ENCODE results near the gene PAX5. TPM values are rescaled to one million over a fixed set of nuclear protein-coding genes. Genes with fewer than 3 reads are reported as not detected.
A peak's percentile ranks its signal among the peaks of the same experiment; 100 is the strongest.

The PAX5 gene
- total RNA-seq, 1 donor from 2014 or later = 0.16 TPM

DNA sequence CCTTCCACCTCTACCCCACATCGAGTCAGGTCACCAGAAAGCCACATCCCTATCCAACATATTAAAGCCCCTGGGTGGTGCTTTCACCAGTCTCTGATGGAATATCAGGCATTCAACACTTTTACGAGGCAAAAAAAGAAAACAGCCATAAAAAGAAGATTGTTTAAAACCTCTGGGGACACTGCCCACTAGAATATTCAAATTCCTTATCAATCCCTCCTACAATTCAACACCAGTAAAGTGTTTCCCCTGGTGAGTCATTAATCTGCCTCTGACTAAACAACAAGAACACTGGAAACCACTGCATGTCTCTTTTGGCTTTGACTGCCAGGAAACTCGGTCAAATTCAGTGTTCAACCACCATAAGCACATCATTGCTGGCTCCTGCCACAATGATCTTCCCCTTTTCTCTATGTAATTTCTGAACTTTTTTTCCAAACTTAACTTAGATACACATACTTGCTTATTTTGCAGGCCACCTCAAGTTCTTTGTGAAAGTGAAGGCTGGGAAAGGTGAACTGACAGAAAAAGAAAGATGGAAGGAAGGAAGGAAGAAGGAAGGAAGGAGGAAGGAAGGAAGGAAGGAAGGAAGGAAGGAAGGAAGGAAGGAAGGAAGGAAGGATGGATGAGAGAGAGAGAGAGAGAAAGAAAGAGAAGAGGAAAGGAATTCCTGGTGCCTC is 105.3 kb downstream of the PAX5 start:
- Mint-ChIP-seq H3K27ac (peak overlapping the region; percentile 91), H3K4me3 (peak overlapping the region; percentile 60), H3K9me3 (peaks cover 3% of the 10 kb centered on the region), H3K4me1 (peaks cover 35% of the 10 kb centered on the region), H3K36me3 (ENCODE audit: low read depth) (peaks cover 2% of the 10 kb centered on the region), H3K27me3 (no peaks in the 10 kb centered on the region)
- intact Hi-C loops (cut with micrococcal nuclease) = no loop called here
- DNase-seq = peak; percentile 79

DNA sequence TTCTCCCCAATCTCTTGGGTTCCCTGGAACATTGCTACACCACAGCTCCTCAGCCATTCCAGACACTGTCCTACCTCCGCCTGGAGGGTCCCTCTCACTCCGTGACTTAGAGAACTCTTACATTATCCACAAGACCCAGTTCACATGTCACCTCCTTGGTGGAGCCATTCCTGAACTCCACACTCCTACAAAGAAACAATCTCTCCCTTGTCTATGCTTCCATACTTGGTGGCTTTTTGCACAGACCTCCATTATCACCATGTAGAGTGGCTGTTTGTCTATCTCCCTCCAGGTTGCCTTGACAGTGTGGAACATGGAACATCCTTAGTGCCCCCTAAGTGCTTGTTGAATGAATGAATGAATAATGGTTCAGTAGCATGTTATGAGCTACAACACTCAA is 105.9 kb downstream of the PAX5 start:
- no peak for DNase-seq
- intact Hi-C loops (cut with micrococcal nuclease) = no loop called here
- Mint-ChIP-seq H3K4me3 (peak overlapping the region; percentile 60), H3K9me3 (peaks cover 3% of the 10 kb centered on the region), H3K36me3 (ENCODE audit: low read depth) (peaks cover 2% of the 10 kb centered on the region), H3K27me3 (no peaks in the 10 kb centered on the region), H3K27ac (peak overlapping the region; percentile 91), H3K4me1 (peaks cover 39% of the 10 kb centered on the region)

DNA sequence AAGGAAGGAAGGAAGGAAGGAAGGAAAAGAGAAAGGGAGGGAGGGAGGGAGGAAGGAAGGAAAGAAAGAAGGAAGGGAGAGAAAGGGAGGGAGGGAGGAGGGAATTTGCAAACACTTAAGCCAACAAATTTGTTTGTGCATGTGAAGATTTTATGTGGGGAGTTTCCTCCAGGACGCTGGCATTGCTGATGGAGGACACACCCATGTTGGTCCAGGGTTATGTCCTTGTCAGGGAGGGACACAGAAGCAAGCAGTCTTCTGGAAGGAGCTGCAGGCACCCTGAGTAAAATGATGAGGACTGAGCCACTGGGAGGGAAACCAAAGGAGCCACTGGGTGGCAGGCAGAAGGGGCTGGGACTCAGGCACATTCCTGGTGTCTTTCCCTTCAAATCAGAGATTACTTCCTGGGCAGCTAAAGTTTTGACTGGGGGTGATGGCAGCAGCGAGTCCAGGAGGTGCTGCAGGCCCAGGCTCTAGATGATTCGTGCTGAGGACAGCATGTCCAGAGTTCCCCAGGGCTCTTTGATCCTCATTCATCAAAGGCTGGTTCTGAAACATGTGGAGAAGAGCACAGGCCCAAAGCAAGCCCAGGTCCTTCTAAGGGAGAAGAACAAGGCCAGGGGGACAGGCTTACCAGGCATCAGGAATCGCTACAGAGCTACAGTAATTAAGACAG is 109.2 kb downstream of the PAX5 start:
- peaks cover 3% of the 10 kb centered on the region for H3K9me3 Mint-ChIP-seq
- H3K27ac Mint-ChIP-seq = peak overlapping the region; percentile 68
- H3K27me3 Mint-ChIP-seq = no peaks in the 10 kb centered on the region
- H3K36me3 Mint-ChIP-seq (ENCODE audit: low read depth) = peaks cover 2% of the 10 kb centered on the region
- no peak overlapping the region for H3K4me3 Mint-ChIP-seq
- peaks cover 50% of the 10 kb centered on the region for H3K4me1 Mint-ChIP-seq
- intact Hi-C loops (cut with micrococcal nuclease) = loop anchor here (5.0 kb wide), 2 partner anchors 42 to 377 kb away; no protein-coding TSS in a partner anchor
- DNase-seq = no peak

DNA sequence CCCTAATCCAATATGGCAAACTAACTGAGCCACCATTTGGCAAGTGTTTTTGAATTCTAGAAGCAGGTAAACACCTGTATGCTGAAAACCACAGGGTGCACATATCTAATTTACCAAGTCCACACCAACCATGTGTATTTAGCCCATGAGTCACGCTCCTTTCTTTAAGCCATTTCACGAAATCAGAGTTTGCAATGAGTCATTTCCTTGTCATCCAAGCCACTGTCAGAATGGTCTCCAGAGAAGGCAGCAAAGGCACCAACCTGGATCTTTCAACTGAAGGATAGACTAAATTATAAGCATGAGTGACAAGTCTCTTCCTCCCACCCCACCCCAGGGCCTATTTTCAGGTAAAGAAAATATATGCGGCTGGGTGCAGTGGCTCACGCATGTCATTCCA is 110.0 kb downstream of the PAX5 start:
- peak; percentile 68 for DNase-seq
- Mint-ChIP-seq H3K36me3 (ENCODE audit: low read depth) (peaks cover 2% of the 10 kb centered on the region), H3K9me3 (peaks cover 2% of the 10 kb centered on the region), H3K4me1 (peaks cover 44% of the 10 kb centered on the region), H3K27me3 (no peaks in the 10 kb centered on the region), H3K27ac (peak overlapping the region; percentile 68), H3K4me3 (peak overlapping the region; percentile 17)
- intact Hi-C loops (cut with micrococcal nuclease) = loop anchor here (5.0 kb wide), 2 partner anchors 43 to 378 kb away; no protein-coding TSS in a partner anchor

DNA sequence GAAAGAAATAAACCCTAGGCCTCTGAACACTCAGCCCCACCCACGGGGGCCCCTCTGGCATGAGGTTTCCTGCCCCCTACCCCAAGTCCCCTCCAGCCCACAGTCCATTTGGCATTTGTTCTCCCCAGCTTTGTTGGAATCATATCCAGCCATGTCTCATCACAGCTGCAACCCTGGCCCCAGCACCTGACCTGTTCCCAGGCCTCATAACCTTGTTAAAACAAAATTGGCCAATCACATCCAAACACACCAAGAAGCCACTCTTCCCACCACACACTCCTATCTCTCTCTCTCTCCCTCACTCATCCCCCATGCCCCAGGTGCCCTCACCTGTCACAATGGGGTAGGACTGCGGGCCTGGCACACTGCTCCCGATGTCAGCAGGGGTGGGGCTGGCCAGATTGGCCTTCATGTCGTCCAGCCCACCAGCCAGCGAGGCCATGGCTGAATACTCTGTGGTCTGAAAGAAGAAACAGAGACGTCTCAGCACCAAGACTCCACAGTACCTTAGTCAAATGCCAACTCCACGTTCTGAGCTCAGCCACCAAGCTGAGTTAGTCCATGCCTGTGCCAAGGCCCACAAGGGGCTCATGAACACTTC is 110.9 kb downstream of the PAX5 start:
- Mint-ChIP-seq H3K9me3 (no peaks in the 10 kb centered on the region), H3K27ac (no peak overlapping the region), H3K36me3 (ENCODE audit: low read depth) (no peaks in the 10 kb centered on the region), H3K4me1 (peaks cover 35% of the 10 kb centered on the region), H3K27me3 (peaks cover 2% of the 10 kb centered on the region), H3K4me3 (no peak overlapping the region)
- intact Hi-C loops (cut with micrococcal nuclease) = loop anchor here (5.0 kb wide), 2 partner anchors 44 to 379 kb away; no protein-coding TSS in a partner anchor
- no peak for DNase-seq

DNA sequence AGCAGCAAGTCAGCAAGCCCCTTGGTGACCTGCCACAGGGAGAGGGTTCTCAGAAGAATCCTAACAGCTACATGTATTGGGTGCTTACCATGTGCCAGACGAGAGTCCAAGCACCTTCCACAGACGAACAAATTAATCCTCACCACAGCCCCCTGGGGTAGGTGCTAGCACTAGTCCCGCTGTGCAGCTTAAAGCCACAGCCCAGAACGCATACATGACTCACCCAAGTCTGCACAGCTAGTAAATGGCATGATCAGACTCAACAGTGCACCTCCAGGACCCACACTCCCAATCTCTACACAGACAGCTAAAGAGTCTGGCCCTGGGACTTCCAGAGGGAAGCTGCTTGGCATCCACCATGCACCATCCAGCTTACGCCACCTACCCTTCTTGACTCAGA is 111.5 kb downstream of the PAX5 start:
- H3K4me3 Mint-ChIP-seq = no peak overlapping the region
- peaks cover 2% of the 10 kb centered on the region for H3K27me3 Mint-ChIP-seq
- no peak overlapping the region for H3K27ac Mint-ChIP-seq
- DNase-seq = no peak
- intact Hi-C loops (cut with micrococcal nuclease) = loop anchor here (5.0 kb wide), 2 partner anchors 45 to 380 kb away; no protein-coding TSS in a partner anchor
- peaks cover 4% of the 10 kb centered on the region for H3K9me3 Mint-ChIP-seq
- no peaks in the 10 kb centered on the region for H3K36me3 Mint-ChIP-seq (ENCODE audit: low read depth)
- peaks cover 35% of the 10 kb centered on the region for H3K4me1 Mint-ChIP-seq

DNA sequence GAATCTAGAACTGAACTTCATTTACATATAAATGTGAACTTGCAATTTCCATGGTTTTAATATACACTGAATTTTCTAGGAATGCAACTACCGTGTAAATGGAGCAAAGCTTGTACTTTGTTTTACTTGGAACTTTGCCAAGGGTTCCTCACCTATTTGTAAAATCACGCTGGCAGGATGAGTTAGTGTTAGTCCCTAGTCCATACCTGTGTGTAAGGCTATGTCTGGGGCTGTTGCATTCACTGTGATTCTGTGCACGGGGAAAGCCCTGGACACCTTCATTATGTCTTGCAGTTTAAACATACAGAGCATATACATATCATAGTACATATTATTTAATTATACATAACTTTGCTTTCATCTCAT is 119.9 kb downstream of the PAX5 start:
- intact Hi-C loops (cut with micrococcal nuclease) = no loop called here
- Mint-ChIP-seq H3K36me3 (ENCODE audit: low read depth) (no peaks in the 10 kb centered on the region), H3K9me3 (peaks cover 4% of the 10 kb centered on the region), H3K27ac (no peak overlapping the region), H3K4me1 (peaks cover 3% of the 10 kb centered on the region), H3K4me3 (no peak overlapping the region), H3K27me3 (peaks cover 14% of the 10 kb centered on the region)
- DNase-seq = no peak

DNA sequence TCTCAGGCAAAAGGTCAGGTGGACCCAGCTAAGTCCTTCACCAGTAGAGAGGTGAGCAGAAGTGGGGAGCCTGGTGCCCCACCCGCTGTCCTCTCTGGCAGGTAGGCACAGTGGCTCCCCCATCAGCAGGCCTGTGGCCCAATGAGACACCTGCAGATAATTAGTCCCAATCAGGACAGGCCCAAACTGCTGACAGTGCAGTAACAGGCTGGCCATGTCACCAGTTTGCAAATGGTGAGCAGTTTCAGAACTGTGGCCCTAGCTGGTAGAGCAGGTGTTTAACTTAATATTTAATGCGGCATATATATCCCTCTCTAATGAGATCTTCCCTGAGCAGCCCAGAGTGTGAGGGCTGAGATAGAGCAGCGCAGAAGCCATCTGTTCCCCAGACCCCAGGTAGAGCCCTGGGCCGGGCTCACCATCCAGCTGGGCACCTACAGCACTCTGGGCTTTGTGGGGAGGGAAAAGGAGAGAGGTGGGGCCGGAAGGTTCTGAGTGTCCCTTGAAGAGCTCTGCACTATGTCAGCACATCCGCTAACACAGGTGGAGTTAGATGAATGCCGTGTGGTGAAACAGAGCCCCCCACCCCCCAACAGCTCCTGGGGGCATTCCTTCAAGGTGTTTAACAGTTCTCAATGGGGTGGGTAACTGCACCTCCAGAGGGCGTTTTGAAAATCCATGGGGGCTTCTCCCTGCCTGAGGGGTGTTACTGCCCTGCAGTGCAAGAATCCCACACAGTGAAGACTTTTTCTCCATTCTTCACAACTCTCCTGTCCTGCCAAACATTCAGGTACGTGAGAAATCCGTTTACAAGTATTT is 120.5 kb downstream of the PAX5 start:
- no peak overlapping the region for H3K27ac Mint-ChIP-seq
- DNase-seq = no peak
- H3K27me3 Mint-ChIP-seq = peaks cover 15% of the 10 kb centered on the region

DNA sequence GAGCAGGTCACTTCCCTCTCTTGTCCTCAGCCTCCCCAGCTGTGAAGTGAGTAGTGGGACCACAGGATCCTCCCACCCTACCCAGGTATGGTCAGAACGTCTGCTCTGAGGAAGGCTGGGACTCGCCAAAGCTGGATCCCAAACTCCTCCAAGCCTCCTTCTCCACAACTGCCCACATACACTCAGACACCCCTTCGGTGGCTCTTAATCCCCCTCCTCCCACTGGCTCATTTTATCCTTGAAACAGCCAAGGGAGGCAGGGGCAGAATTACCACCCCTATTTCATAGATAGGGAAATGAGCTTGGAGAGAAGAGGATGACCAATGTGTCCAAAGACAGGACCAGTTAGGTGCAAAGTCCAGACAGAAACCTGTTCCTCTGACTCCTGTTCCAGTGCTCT is 121.4 kb downstream of the PAX5 start:
- no peaks in the 10 kb centered on the region for H3K36me3 Mint-ChIP-seq (ENCODE audit: low read depth)
- H3K9me3 Mint-ChIP-seq = no peaks in the 10 kb centered on the region
- no peak overlapping the region for H3K4me3 Mint-ChIP-seq
- H3K27ac Mint-ChIP-seq = no peak overlapping the region
- no peak for DNase-seq
- H3K4me1 Mint-ChIP-seq = peaks cover 1% of the 10 kb centered on the region
- intact Hi-C loops (cut with micrococcal nuclease) = no loop called here
- H3K27me3 Mint-ChIP-seq = peaks cover 20% of the 10 kb centered on the region

More for the DNA sequence above, 120.5 kb downstream of the PAX5 start:
- H3K9me3 Mint-ChIP-seq = peaks cover 4% of the 10 kb centered on the region
- no peak overlapping the region for H3K4me3 Mint-ChIP-seq
- intact Hi-C loops (cut with micrococcal nuclease) = no loop called here
- peaks cover 3% of the 10 kb centered on the region for H3K4me1 Mint-ChIP-seq
- H3K36me3 Mint-ChIP-seq (ENCODE audit: low read depth) = no peaks in the 10 kb centered on the region

DNA sequence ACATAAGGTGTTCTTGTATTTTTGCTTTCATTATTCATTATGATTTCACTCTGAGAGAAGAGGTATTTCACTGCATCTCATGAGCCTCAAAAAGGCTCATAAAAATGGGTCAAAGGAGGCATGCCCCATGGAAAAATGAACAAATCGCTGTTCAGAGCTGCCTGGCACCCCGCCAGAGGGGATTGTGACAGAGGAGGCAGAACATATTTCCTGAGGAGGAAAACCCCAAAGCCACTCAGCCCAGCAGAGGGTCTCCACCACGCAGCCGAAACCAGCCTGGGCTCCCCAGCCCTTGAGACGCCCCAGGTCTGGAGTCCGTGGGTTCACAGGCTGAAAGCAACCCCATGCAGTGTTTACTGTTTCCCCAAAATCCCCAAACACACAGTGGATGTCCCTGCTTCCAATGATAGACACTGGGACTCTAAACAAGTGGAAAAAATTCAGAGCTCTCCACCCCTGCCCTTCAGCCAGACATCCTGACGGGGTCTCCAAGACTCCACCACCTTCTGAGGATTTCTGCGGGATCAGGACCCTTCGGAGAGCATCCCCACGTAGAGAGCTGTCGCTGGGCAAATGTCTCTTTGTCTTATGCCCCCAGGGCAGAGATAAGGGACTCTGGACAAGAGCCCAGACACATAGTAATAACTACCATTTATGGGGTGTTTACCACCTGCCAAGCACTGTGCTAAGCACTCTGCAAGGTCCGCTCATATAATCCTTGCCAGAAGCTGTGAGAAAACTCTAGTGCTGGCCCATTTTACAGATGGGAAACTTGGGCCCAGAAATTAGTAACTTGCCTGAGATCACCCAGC is 122.3 kb downstream of the PAX5 start:
- peaks cover 26% of the 10 kb centered on the region for H3K27me3 Mint-ChIP-seq
- H3K4me3 Mint-ChIP-seq = no peak overlapping the region
- H3K4me1 Mint-ChIP-seq = peaks cover 1% of the 10 kb centered on the region
- intact Hi-C loops (cut with micrococcal nuclease) = no loop called here
- DNase-seq = no peak
- H3K36me3 Mint-ChIP-seq (ENCODE audit: low read depth) = no peaks in the 10 kb centered on the region
- no peak overlapping the region for H3K27ac Mint-ChIP-seq
- H3K9me3 Mint-ChIP-seq = no peaks in the 10 kb centered on the region

DNA sequence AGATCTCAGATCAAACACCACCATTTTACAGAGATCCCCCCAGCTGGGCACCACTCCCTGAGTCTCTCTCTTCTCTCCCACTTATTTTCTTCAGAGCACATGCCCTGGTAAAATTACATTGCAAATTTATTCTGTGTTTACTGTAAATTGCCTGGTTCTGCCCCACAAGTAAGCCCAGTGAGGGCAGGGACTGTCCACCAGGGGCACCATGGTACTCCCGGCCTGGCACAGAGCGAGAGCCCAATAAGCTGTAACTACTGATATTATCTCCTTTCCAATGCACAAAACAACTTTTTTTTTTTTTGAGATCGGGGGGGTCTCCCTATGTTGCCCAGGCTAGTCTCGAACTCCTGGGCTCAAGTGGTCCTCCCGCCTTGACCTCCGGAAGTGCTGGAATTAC is 123.0 kb downstream of the PAX5 start:
- H3K9me3 Mint-ChIP-seq = no peaks in the 10 kb centered on the region
- intact Hi-C loops (cut with micrococcal nuclease) = no loop called here
- H3K36me3 Mint-ChIP-seq (ENCODE audit: low read depth) = no peaks in the 10 kb centered on the region
- H3K27ac Mint-ChIP-seq = no peak overlapping the region
- no peak for DNase-seq
- peaks cover 31% of the 10 kb centered on the region for H3K27me3 Mint-ChIP-seq
- H3K4me1 Mint-ChIP-seq = peaks cover 1% of the 10 kb centered on the region
- no peak overlapping the region for H3K4me3 Mint-ChIP-seq

DNA sequence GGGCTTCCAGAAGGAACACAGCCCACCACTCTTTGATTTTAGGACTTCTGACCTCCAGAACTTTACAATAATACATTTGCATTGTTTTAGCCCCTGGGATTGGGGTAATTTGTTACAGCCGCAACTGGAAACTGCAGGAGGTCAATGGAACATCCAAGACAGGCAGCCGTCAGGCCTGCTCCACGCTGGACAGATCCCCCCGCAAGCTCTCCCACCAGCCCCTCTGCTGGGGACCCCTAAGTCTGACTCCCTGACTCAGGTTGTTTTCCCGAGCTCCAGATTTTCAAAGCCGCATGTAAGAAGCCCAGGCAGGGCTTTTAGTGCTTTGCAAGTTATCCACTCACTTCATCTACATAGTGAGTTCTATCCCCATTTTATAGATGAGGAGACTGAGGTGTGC is 127.6 kb downstream of the PAX5 start:
- peaks cover 36% of the 10 kb centered on the region for H3K27me3 Mint-ChIP-seq
- H3K4me1 Mint-ChIP-seq = peaks cover 7% of the 10 kb centered on the region
- H3K9me3 Mint-ChIP-seq = no peaks in the 10 kb centered on the region
- intact Hi-C loops (cut with micrococcal nuclease) = no loop called here
- no peak overlapping the region for H3K27ac Mint-ChIP-seq
- no peak for DNase-seq
- no peak overlapping the region for H3K4me3 Mint-ChIP-seq
- H3K36me3 Mint-ChIP-seq (ENCODE audit: low read depth) = no peaks in the 10 kb centered on the region

All from activated CD4-positive, alpha-beta T cell treated with anti-CD3 and anti-CD28 coated beads, Interleukin-2, amount 10 ng/mL, durations not matched to agents 24 days and 14 days (primary cell).